NCI-H1694 (cell line): ENCODE results near the gene ERGIC1.
A peak's percentile ranks its signal among the peaks of the same experiment; 100 is the strongest.

Experiments used
- DNase-seq: peaks from one replicate; lab custom pipeline; 2025; lab: John Stamatoyannopoulos, UW

Gene ERGIC1

GRCh38 chr5:172864747-172865146, 30.7 kb downstream of the ERGIC1 start:
- DNase-seq = no peak

- DNase-seq = no peak
These were observed 32.3 kb downstream of the ERGIC1 start for GRCh38 chr5:172866378-172866777.

GRCh38 chr5:172866802-172867748, 33.0 kb downstream of the ERGIC1 start:
- DNase-seq = peak; percentile 31

- DNase-seq = no peak
These were observed 33.8 kb downstream of the ERGIC1 start for GRCh38 chr5:172867761-172868435.

GRCh38 chr5:172868436-172868923, 34.4 kb downstream of the ERGIC1 start:
- no peak for DNase-seq

- DNase-seq = no peak
These were observed 35.0 kb downstream of the ERGIC1 start for GRCh38 chr5:172868924-172869591.

- no peak for DNase-seq
These were observed 35.6 kb downstream of the ERGIC1 start for GRCh38 chr5:172869691-172870090.

GRCh38 chr5:172870291-172870714, 36.3 kb downstream of the ERGIC1 start:
- no peak for DNase-seq

GRCh38 chr5:172870715-172871461, 36.8 kb downstream of the ERGIC1 start:
- no peak for DNase-seq

GRCh38 chr5:172871536-172871935, 37.5 kb downstream of the ERGIC1 start:
- DNase-seq = no peak

- no peak for DNase-seq
These were observed 37.9 kb downstream of the ERGIC1 start for GRCh38 chr5:172871982-172872381.

GRCh38 chr5:172872997-172873491, 39.0 kb downstream of the ERGIC1 start:
- peak; percentile 6 for DNase-seq

- DNase-seq = no peak
These were observed 39.5 kb downstream of the ERGIC1 start for GRCh38 chr5:172873513-172873912.

- DNase-seq = no peak
These were observed 40.8 kb downstream of the ERGIC1 start for GRCh38 chr5:172874647-172875504.

GRCh38 chr5:172875505-172876279, 41.6 kb downstream of the ERGIC1 start:
- peak; percentile 63 for DNase-seq

- peak; percentile 78 for DNase-seq
These were observed 42.5 kb downstream of the ERGIC1 start for GRCh38 chr5:172876578-172876977.

- DNase-seq = no peak
These were observed 43.6 kb downstream of the ERGIC1 start for GRCh38 chr5:172877466-172878260.

GRCh38 chr5:172878585-172878932, 44.5 kb downstream of the ERGIC1 start:
- no peak for DNase-seq
